ENCODE measurements around the gene MAML2.

The MAML2 gene

GRCh38 chr11:96026310-96026709 lies 316.7 kb downstream of the MAML2 start:
- no peak overlapping the region for H2BK12ac ChIP-seq (ENCODE audit: low read length in 2 of 2)
- no peak overlapping the region for H2BK120ac ChIP-seq (ENCODE audit: low read depth, low read length)
- no peak overlapping the region for H2BK15ac ChIP-seq (ENCODE audit: low read depth, poor library complexity, severe bottlenecking)
- H4K91ac ChIP-seq (ENCODE audit: low read length), result no peak overlapping the region
- no peak overlapping the region for H3K27ac ChIP-seq (ENCODE audit: low read length, poor library complexity, severe bottlenecking)
- H2AK5ac ChIP-seq (ENCODE audit: low read length, severe bottlenecking), result no peak overlapping the region
- no peak overlapping the region for H3K23ac ChIP-seq (ENCODE audit: low read length in 2 of 2)
- no peak overlapping the region for H3K4me2 ChIP-seq (ENCODE audit: low read length, poor library complexity, severe bottlenecking)
- no peak overlapping the region for H2BK5ac ChIP-seq (ENCODE audit: low read depth, low read length, poor library complexity, severe bottlenecking)
- H3K36me3 ChIP-seq (ENCODE audit: control insufficient read depth in 1 of 2, insufficient read depth in 2 of 2, low read depth in 1 of 2, low read length in 2 of 2), result peaks cover 0 to 6% of the 10 kb centered on the region in 2 experiments
- H3K4me1 ChIP-seq (ENCODE audit: control insufficient read depth, insufficient read depth, low read depth, low read length), result peaks cover 4% of the 10 kb centered on the region
- H3K27me3 ChIP-seq (ENCODE audit: control insufficient read depth in 1 of 2, insufficient read depth in 1 of 2, low read length in 2 of 2), result no peaks in the 10 kb centered on the region
- no peak overlapping the region for H3K4ac ChIP-seq (ENCODE audit: low read depth in 1 of 2, low read length in 2 of 2)
- no peak overlapping the region for H3K9ac ChIP-seq (ENCODE audit: low read length)
- no peak for DNase-seq
- no peak overlapping the region for H3K4me3 ChIP-seq (ENCODE audit: insufficient read depth in 1 of 2, low read depth in 1 of 2, low read length in 2 of 2)
- no peaks in the 10 kb centered on the region for H3K9me3 ChIP-seq (ENCODE audit: control insufficient read depth, low read length)
- no peak overlapping the region for H4K8ac ChIP-seq (ENCODE audit: low read length)
- H2AFZ ChIP-seq (ENCODE audit: low read depth, low read length), result no peak overlapping the region
- H3K14ac ChIP-seq (ENCODE audit: low read length in 2 of 2), result no peak overlapping the region
- 90% methylated on average over 2 of the region's 2 CpGs for WGBS
- H3K79me1 ChIP-seq (replicated peaks; ENCODE audit: low read length, poor library complexity, severe bottlenecking), result peaks cover 25% of the 10 kb centered on the region
- no peak overlapping the region for H3K18ac ChIP-seq (ENCODE audit: low read depth in 1 of 2, low read length in 2 of 2)

DNA sequence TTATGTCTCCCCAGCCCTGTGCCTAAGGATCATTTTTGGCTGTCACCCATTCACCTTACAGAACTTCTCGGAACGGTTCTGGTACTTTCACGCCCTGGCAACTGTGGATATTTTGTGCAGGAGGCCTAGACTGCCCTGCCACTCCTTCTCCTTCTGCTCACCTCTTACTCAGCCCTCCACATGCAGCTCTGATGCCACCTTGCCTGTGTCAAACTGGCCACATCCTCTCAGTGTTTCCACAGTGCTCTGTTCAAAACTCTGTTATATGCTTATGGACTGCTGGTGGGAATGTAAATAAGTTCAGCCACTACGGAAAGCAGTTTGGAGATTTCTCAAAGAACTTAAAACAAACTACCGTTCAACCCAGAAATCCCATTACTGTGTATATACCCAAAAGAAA lies 318.3 kb downstream of the MAML2 start:
- no peak overlapping the region for H4K8ac ChIP-seq (ENCODE audit: low read length)
- H3K9me3 ChIP-seq (ENCODE audit: control insufficient read depth, low read length), result no peaks in the 10 kb centered on the region
- H3K36me3 ChIP-seq (ENCODE audit: control insufficient read depth in 1 of 2, insufficient read depth in 2 of 2, low read depth in 1 of 2, low read length in 2 of 2), result peaks cover 0 to 6% of the 10 kb centered on the region in 2 experiments
- H3K4me1 ChIP-seq (ENCODE audit: control insufficient read depth, insufficient read depth, low read depth, low read length), result peaks cover 4% of the 10 kb centered on the region
- no peak overlapping the region for H3K4me3 ChIP-seq (ENCODE audit: insufficient read depth in 1 of 2, low read depth in 1 of 2, low read length in 2 of 2)
- no peak overlapping the region for H3K18ac ChIP-seq (ENCODE audit: low read depth in 1 of 2, low read length in 2 of 2)
- H3K79me1 ChIP-seq (replicated peaks; ENCODE audit: low read length, poor library complexity, severe bottlenecking), result peaks cover 27% of the 10 kb centered on the region
- no peak overlapping the region for H2AK5ac ChIP-seq (ENCODE audit: low read length, severe bottlenecking)
- no peak overlapping the region for H3K23ac ChIP-seq (ENCODE audit: low read length in 2 of 2)
- no peak overlapping the region for H3K9ac ChIP-seq (ENCODE audit: low read length)
- no peak for DNase-seq
- H2BK15ac ChIP-seq (ENCODE audit: low read depth, poor library complexity, severe bottlenecking), result no peak overlapping the region
- WGBS, result 89% methylated on average over 5 of the region's 5 CpGs
- no peak overlapping the region for H2BK120ac ChIP-seq (ENCODE audit: low read depth, low read length)
- no peak overlapping the region for H3K4me2 ChIP-seq (ENCODE audit: low read length, poor library complexity, severe bottlenecking)
- H3K27me3 ChIP-seq (ENCODE audit: control insufficient read depth in 1 of 2, insufficient read depth in 1 of 2, low read length in 2 of 2), result no peaks in the 10 kb centered on the region
- no peak overlapping the region for H3K4ac ChIP-seq (ENCODE audit: low read depth in 1 of 2, low read length in 2 of 2)
- no peak overlapping the region for H2AFZ ChIP-seq (ENCODE audit: low read depth, low read length)
- no peak overlapping the region for H3K27ac ChIP-seq (ENCODE audit: low read length, poor library complexity, severe bottlenecking)
- no peak overlapping the region for H3K14ac ChIP-seq (ENCODE audit: low read length in 2 of 2)
- H2BK5ac ChIP-seq (ENCODE audit: low read depth, low read length, poor library complexity, severe bottlenecking), result no peak overlapping the region
- no peak overlapping the region for H4K91ac ChIP-seq (ENCODE audit: low read length)
- H2BK12ac ChIP-seq (ENCODE audit: low read length in 2 of 2), result no peak overlapping the region

DNA sequence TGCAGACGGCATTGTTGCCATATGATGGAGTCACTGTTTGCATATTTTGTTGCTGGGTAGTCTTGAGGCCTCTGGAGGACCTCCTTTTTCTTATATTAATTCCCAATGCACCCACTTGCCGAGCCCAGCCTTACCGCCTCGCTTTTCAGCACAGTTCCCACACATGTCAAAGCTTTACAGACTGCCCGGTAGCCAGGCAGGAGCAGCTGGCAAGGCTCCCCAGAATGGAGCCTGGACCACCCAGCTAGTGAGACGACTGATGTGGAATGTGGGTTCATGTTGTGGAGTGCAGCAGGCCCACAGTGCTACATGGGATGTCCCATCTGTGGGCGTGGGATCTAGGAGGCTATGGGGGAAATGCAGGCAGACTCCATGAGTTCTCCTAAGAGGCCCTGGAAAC lies 319.7 kb downstream of the MAML2 start:
- Histone ChIP-seq H3K18ac (ENCODE audit: low read depth in 1 of 2, low read length in 2 of 2) (peak overlapping the region in 1 of 2 experiments; percentile 6), H3K9ac (ENCODE audit: low read length) (no peak overlapping the region), H3K4me3 (ENCODE audit: insufficient read depth in 1 of 2, low read depth in 1 of 2, low read length in 2 of 2) (no peak overlapping the region), H3K27me3 (ENCODE audit: control insufficient read depth in 1 of 2, insufficient read depth in 1 of 2, low read length in 2 of 2) (no peaks in the 10 kb centered on the region), H3K27ac (ENCODE audit: low read length, poor library complexity, severe bottlenecking) (no peak overlapping the region), H2BK5ac (ENCODE audit: low read depth, low read length, poor library complexity, severe bottlenecking) (no peak overlapping the region), H3K23ac (ENCODE audit: low read length in 2 of 2) (no peak overlapping the region), H4K8ac (ENCODE audit: low read length) (no peak overlapping the region), H2BK12ac (ENCODE audit: low read length in 2 of 2) (no peak overlapping the region), H4K91ac (ENCODE audit: low read length) (no peak overlapping the region), H3K79me1 (replicated peaks; ENCODE audit: low read length, poor library complexity, severe bottlenecking) (peaks cover 29% of the 10 kb centered on the region), H3K4ac (ENCODE audit: low read depth in 1 of 2, low read length in 2 of 2) (no peak overlapping the region), H2AFZ (ENCODE audit: low read depth, low read length) (no peak overlapping the region), H2AK5ac (ENCODE audit: low read length, severe bottlenecking) (no peak overlapping the region), H3K4me2 (ENCODE audit: low read length, poor library complexity, severe bottlenecking) (no peak overlapping the region), H3K4me1 (ENCODE audit: control insufficient read depth, insufficient read depth, low read depth, low read length) (peaks cover 4% of the 10 kb centered on the region), H3K14ac (ENCODE audit: low read length in 2 of 2) (no peak overlapping the region), H3K9me3 (ENCODE audit: control insufficient read depth, low read length) (no peaks in the 10 kb centered on the region), H2BK15ac (ENCODE audit: low read depth, poor library complexity, severe bottlenecking) (peak overlapping the region; percentile 6), H3K36me3 (ENCODE audit: control insufficient read depth in 1 of 2, insufficient read depth in 2 of 2, low read depth in 1 of 2, low read length in 2 of 2) (peaks cover 0 to 6% of the 10 kb centered on the region in 2 experiments), H2BK120ac (ENCODE audit: low read depth, low read length) (no peak overlapping the region)
- 97% methylated on average over 7 of the region's 7 CpGs for WGBS
- no peak for DNase-seq

GRCh38 chr11:96021901-96022650 lies 320.9 kb downstream of the MAML2 start:
- peaks cover 6% of the 10 kb centered on the region for H3K4me1 ChIP-seq (ENCODE audit: control insufficient read depth, insufficient read depth, low read depth, low read length)
- H2AFZ ChIP-seq (ENCODE audit: low read depth, low read length), result no peak overlapping the region
- H2AK5ac ChIP-seq (ENCODE audit: low read length, severe bottlenecking), result no peak overlapping the region
- H3K9ac ChIP-seq (ENCODE audit: low read length), result no peak overlapping the region
- no peak overlapping the region for H3K27ac ChIP-seq (ENCODE audit: low read length, poor library complexity, severe bottlenecking)
- H2BK12ac ChIP-seq (ENCODE audit: low read length in 2 of 2), result no peak overlapping the region
- H4K8ac ChIP-seq (ENCODE audit: low read length), result no peak overlapping the region
- H3K14ac ChIP-seq (ENCODE audit: low read length in 2 of 2), result no peak overlapping the region
- H3K18ac ChIP-seq (ENCODE audit: low read depth in 1 of 2, low read length in 2 of 2), result no peak overlapping the region
- no peak for DNase-seq
- H2BK5ac ChIP-seq (ENCODE audit: low read depth, low read length, poor library complexity, severe bottlenecking), result no peak overlapping the region
- no peaks in the 10 kb centered on the region for H3K27me3 ChIP-seq (ENCODE audit: control insufficient read depth in 1 of 2, insufficient read depth in 1 of 2, low read length in 2 of 2)
- no peak overlapping the region for H3K23ac ChIP-seq (ENCODE audit: low read length in 2 of 2)
- peaks cover 24% of the 10 kb centered on the region for H3K79me1 ChIP-seq (replicated peaks; ENCODE audit: low read length, poor library complexity, severe bottlenecking)
- H2BK15ac ChIP-seq (ENCODE audit: low read depth, poor library complexity, severe bottlenecking), result no peak overlapping the region
- no peak overlapping the region for H3K4ac ChIP-seq (ENCODE audit: low read depth in 1 of 2, low read length in 2 of 2)
- no peak overlapping the region for H3K4me3 ChIP-seq (ENCODE audit: insufficient read depth in 1 of 2, low read depth in 1 of 2, low read length in 2 of 2)
- H3K36me3 ChIP-seq (ENCODE audit: control insufficient read depth in 1 of 2, insufficient read depth in 2 of 2, low read depth in 1 of 2, low read length in 2 of 2), result peaks cover 0 to 6% of the 10 kb centered on the region in 2 experiments
- no peak overlapping the region for H4K91ac ChIP-seq (ENCODE audit: low read length)
- WGBS, result 98% methylated on average over 5 of the region's 5 CpGs
- no peak overlapping the region for H2BK120ac ChIP-seq (ENCODE audit: low read depth, low read length)
- H3K4me2 ChIP-seq (ENCODE audit: low read length, poor library complexity, severe bottlenecking), result no peak overlapping the region
- H3K9me3 ChIP-seq (ENCODE audit: control insufficient read depth, low read length), result no peaks in the 10 kb centered on the region

Data from mesenchymal stem cell (in vitro differentiated cells and primary cell).